HFFc6 (cell line): ENCODE results near the gene SHISA9. TPM values are rescaled to one million over a fixed set of nuclear protein-coding genes. Genes with fewer than 3 reads are reported as not detected.

Experiments used
- DNase-seq: peaks from one replicate; pipeline ENCODE4 v3.0.0-alpha.2; 2018
- H3K27ac Mint-ChIP-seq: 2 replicates; pipeline ENCODE4 v1.8.0; 2020; ENCODE audit warnings: mild to moderate bottlenecking, mixed read lengths
- H3K27me3 Mint-ChIP-seq: 2 replicates; pipeline ENCODE4 v1.8.0; 2021; ENCODE audit warnings: mild to moderate bottlenecking, moderate library complexity, mixed read lengths; ENCODE audit not compliant: insufficient read depth
- H3K36me3 Mint-ChIP-seq: 2 replicates; pipeline ENCODE4 v1.8.0; 2021; ENCODE audit warnings: low read depth, mixed read lengths
- H3K4me1 Mint-ChIP-seq: 2 replicates; pipeline ENCODE4 v1.8.0; 2020; ENCODE audit warnings: low read depth, mixed read lengths
- H3K4me3 Mint-ChIP-seq: 2 replicates; pipeline ENCODE4 v1.8.0; 2020; ENCODE audit warnings: mild to moderate bottlenecking, moderate library complexity, mixed read lengths
- H3K9me3 Mint-ChIP-seq: 2 replicates; pipeline ENCODE4 v1.8.0; 2020; ENCODE audit warnings: mild to moderate bottlenecking, mixed read lengths
- total RNA-seq, 6 experiments: library from RNA; stranded (reverse); fragmentation: NEBNext Ultra II Directional; extraction: Animal tissue kit (Norgen Biotek cat#: 25700); gene quantifications; 2 replicates in 1 of 6; 3 replicates in 5 of 6; pipeline ENCODE4 v1.2.3, GENCODE V29; 2021
- TF ChIP-seq, protein P1 (sequence below): fragments of 200-600 bp; sonication (generic); IDR thresholded peaks from 2 replicates; pipeline ENCODE4 v1.5.0; 2021; ENCODE audit warnings: antibody characterized with exemption, mild to moderate bottlenecking

Gene SHISA9
- total RNA-seq, 6 experiments from 2014 or later = not detected

DNA sequence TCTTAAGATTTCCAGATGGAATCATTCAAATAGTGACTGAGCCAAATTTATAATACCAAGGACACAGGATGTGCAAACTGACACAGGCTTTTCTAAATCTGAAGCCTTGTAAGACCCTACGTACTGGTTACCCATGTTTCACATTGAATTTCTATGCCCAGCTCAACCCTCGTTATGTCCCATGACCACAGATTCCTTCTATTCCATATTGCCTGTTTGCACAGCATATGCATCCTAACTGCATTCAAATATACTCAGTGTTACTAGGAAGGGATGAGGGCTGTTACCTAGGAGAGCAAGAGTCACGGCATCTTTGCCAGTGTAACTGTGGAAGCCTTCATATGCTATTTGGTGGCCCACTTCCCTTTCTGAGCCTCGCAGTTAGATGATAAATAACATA, 305.2 kb downstream of the SHISA9 start:
- Mint-ChIP-seq H3K27ac (no peak overlapping the region), H3K36me3 (no peaks in the 10 kb centered on the region), H3K4me1 (no peaks in the 10 kb centered on the region), H3K27me3 (no peaks in the 10 kb centered on the region), H3K9me3 (peaks cover 25% of the 10 kb centered on the region), H3K4me3 (no peak overlapping the region)
- DNase-seq = no peak
- TF ChIP-seq, protein P1, sequence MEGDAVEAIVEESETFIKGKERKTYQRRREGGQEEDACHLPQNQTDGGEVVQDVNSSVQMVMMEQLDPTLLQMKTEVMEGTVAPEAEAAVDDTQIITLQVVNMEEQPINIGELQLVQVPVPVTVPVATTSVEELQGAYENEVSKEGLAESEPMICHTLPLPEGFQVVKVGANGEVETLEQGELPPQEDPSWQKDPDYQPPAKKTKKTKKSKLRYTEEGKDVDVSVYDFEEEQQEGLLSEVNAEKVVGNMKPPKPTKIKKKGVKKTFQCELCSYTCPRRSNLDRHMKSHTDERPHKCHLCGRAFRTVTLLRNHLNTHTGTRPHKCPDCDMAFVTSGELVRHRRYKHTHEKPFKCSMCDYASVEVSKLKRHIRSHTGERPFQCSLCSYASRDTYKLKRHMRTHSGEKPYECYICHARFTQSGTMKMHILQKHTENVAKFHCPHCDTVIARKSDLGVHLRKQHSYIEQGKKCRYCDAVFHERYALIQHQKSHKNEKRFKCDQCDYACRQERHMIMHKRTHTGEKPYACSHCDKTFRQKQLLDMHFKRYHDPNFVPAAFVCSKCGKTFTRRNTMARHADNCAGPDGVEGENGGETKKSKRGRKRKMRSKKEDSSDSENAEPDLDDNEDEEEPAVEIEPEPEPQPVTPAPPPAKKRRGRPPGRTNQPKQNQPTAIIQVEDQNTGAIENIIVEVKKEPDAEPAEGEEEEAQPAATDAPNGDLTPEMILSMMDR = no peak

DNA sequence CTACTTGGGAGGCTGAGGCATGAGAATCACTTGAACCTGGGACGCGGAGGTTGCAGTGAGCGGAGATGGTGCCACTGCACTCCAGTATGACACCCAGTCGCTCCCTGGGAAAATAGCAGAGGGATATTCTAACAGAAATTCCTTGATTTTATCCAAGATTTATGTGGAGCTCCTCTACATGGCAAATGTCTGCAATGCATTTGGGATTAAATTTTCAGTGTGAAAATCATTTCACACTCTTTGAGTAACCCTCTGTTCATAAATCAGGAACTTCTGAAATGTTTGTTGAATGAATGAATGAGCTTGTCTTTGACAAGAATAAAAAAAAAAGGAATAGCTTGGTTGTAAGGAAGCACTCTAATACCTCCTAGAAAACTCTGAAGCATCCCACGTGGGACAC, 305.8 kb downstream of the SHISA9 start:
- TF ChIP-seq, protein P1 = no peak
- H3K4me3 Mint-ChIP-seq = no peak overlapping the region
- H3K36me3 Mint-ChIP-seq = no peaks in the 10 kb centered on the region
- H3K27ac Mint-ChIP-seq = no peak overlapping the region
- no peak for DNase-seq
- peaks cover 31% of the 10 kb centered on the region for H3K9me3 Mint-ChIP-seq
- H3K27me3 Mint-ChIP-seq = no peaks in the 10 kb centered on the region
- no peaks in the 10 kb centered on the region for H3K4me1 Mint-ChIP-seq

DNA sequence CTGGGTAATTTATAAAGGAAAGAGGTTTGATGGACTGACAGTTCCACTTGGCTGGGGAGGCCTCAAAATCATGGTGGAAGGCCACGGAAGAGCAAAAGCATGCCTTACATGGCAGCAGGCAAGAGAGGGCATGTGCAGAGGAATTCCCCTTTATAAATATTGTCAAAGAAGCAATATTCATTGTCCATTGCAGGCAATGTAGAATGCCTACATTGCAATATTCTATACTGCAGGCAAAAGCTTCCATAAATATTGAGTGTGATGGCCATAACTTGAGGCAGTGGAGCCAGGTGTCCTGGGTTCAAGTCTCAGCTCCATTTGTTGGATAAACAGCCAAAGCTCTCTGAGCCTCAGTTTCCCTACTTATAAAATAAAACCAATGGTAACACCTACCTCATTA, 322.3 kb downstream of the SHISA9 start:
- no peaks in the 10 kb centered on the region for H3K4me1 Mint-ChIP-seq
- peaks cover 38% of the 10 kb centered on the region for H3K9me3 Mint-ChIP-seq
- no peaks in the 10 kb centered on the region; the same call in 1 of the 2 replicates for H3K27me3 Mint-ChIP-seq
- no peak overlapping the region for H3K27ac Mint-ChIP-seq
- DNase-seq = no peak
- H3K36me3 Mint-ChIP-seq = no peaks in the 10 kb centered on the region
- no peak overlapping the region for H3K4me3 Mint-ChIP-seq
- TF ChIP-seq, protein P1 = no peak

DNA sequence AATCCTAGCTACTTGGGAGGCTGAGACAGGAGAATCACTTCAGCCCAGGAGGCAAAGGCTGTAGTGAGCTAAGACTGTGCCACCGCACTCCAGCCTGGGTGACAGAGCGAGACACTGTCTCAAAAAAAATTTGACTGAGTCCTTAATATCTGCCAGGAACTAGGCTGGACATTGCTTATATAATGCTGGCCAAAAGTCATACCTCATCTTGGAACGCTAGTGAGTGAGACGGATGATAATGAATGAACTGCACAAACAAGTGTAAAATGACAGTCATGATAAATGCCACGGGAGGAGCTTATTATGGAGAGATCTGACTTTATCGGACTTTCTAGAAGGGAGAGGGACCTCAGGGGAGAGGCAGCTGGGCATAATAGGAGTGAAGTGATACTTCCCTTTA, 327.6 kb downstream of the SHISA9 start:
- H3K27ac Mint-ChIP-seq = no peak overlapping the region
- DNase-seq = no peak
- H3K9me3 Mint-ChIP-seq = peaks cover 29% of the 10 kb centered on the region
- TF ChIP-seq, protein P1 = no peak
- no peak overlapping the region for H3K4me3 Mint-ChIP-seq
- no peaks in the 10 kb centered on the region; the same call in 1 of the 2 replicates for H3K27me3 Mint-ChIP-seq
- H3K4me1 Mint-ChIP-seq = no peaks in the 10 kb centered on the region
- H3K36me3 Mint-ChIP-seq = no peaks in the 10 kb centered on the region; the same call in 1 of the 2 replicates

DNA sequence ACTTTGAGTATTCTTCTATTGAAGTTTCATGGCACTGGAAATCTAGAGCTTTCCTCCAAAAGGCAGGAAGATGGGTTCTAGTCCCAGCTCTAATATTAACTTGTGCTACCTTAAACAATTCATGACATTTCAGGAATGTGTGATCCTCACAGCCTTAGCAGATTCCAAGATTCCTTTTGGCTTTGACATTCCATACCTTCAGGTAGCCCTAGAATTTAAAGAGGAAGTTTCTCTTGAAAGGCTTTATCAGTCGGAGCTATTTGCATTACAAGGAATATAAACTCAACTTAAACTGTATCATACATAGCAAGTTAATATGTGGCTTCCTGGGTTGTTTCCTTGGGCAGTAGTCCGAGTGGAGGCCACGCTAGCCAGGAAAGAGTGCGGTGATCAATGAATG, 330.0 kb downstream of the SHISA9 start:
- H3K27me3 Mint-ChIP-seq = no peaks in the 10 kb centered on the region; the same call in 1 of the 2 replicates
- no peaks in the 10 kb centered on the region for H3K4me1 Mint-ChIP-seq
- H3K27ac Mint-ChIP-seq = no peak overlapping the region
- DNase-seq = no peak
- no peak overlapping the region for H3K4me3 Mint-ChIP-seq
- peaks cover 30% of the 10 kb centered on the region for H3K9me3 Mint-ChIP-seq
- TF ChIP-seq, protein P1 = no peak
- no peaks in the 10 kb centered on the region; the same call in 1 of the 2 replicates for H3K36me3 Mint-ChIP-seq

DNA sequence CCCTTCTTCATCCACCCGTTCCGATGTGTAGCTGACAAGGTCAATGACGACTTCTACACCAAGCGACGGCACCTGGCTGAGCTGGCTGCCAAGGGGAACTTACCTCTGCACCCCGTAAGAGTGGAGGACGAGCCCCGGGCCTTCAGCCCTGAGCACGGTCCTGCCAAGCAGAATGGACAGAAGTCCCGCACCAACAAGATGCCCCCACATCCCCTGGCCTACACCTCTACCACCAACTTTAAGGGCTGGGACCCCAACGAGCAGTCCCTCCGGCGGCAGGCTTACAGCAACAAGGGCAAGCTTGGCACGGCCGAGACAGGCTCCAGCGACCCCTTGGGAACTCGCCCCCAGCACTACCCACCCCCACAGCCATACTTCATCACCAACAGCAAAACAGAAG, 333.6 kb downstream of the SHISA9 start:
- DNase-seq = no peak
- TF ChIP-seq, protein P1 = no peak
- H3K4me1 Mint-ChIP-seq = no peaks in the 10 kb centered on the region

More for the DNA sequence above, 333.6 kb downstream of the SHISA9 start:
- Mint-ChIP-seq H3K4me3 (no peak overlapping the region), H3K36me3 (no peaks in the 10 kb centered on the region; the same call in 1 of the 2 replicates), H3K9me3 (peaks cover 25% of the 10 kb centered on the region), H3K27ac (no peak overlapping the region), H3K27me3 (no peaks in the 10 kb centered on the region; the same call in 1 of the 2 replicates)
